Frontal cortex (tissue), 4 donors: ENCODE data around the gene CABP7. TPM values are rescaled to one million over a fixed set of nuclear protein-coding genes. Genes with fewer than 3 reads are reported as not detected.

Experiments
- DNase-seq, 2 donors: peaks; one replicate each; pipeline ENCODE4 v3.0.0; 2012; ENCODE audit warnings: low spot score in 2 of 2
- FAIRE-seq: peaks from 2 replicates; lab custom pipeline; 2012; peaks lifted over from hg19 to GRCh38; lab: Jason Lieb, UNC
- total RNA-seq: library from RNA; depleted of rRNA; stranded (reverse); fragments of >200 nt; gene quantifications from one replicate; pipeline ENCODE4 v1.2.3, GENCODE V29; 2014
- donor health status: control.
- donor health status: control.
- donor health status: control.

The CABP7 gene
- total RNA-seq = 1.6 TPM

DNA sequence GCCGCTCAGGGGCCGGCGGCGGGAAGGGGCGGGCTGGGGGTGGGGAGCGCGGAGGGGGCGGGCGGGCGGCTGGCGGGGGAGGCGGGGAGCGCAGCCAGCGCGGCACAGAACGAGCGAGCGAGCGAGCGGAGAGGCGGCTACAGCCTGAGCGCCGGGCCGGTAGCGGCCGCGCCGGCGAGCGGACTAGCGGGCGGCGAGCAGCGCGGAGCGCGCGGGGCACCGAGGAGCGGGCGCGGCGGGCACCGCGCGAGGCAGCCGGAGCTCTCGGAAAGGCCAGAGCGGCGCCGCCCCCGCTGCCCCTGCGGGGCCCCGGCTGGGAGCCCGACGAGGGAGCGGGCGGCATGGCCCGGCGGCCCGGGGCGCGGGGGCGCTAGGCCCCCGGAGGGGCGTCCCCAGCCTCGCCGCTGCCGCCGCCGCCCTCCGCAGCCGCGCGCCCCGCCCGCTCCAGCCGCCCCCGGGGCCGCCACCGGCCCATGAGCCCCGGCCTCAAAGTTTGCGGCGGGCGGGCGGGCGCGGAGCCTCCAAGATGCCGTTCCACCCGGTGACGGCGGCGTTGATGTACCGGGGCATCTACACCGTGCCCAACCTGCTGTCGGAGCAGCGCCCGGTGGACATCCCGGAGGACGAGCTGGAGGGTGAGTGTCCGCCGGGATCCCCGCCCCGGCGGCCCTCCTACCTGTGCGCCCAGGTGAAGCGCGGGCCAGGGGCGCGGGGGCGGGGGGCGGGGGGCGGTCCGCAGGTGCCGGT, at the start of gene CABP7:
Gene CABP7, plus strand, starts transcription at position 105 of the 747 bp plus-strand sequence. Its CDS starts 422 bp downstream, at position 527.
- FAIRE-seq (no peak), DNase-seq (no peak)

DNA sequence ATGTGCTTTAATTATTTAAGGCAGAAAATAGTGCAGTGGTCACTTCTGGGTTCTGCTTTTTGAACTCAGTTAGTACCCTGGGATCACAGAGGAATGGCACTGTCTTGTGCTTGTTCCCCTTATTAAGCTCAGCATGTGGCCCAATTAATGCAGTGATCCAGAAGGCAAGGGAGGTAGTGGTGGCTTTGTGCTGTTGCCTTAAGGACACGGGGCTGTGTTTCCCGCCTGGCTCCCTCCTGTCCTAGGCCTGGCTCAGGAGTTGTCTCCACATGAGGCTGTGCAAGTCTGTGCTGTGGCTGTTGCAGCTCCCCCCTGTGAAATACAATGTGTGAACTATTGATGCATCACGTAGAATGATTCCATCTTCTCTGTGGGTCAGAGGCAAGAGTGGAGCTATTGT, 49.2 kb upstream of the CABP7 start:
- FAIRE-seq (no peak), DNase-seq (no peak)

DNA sequence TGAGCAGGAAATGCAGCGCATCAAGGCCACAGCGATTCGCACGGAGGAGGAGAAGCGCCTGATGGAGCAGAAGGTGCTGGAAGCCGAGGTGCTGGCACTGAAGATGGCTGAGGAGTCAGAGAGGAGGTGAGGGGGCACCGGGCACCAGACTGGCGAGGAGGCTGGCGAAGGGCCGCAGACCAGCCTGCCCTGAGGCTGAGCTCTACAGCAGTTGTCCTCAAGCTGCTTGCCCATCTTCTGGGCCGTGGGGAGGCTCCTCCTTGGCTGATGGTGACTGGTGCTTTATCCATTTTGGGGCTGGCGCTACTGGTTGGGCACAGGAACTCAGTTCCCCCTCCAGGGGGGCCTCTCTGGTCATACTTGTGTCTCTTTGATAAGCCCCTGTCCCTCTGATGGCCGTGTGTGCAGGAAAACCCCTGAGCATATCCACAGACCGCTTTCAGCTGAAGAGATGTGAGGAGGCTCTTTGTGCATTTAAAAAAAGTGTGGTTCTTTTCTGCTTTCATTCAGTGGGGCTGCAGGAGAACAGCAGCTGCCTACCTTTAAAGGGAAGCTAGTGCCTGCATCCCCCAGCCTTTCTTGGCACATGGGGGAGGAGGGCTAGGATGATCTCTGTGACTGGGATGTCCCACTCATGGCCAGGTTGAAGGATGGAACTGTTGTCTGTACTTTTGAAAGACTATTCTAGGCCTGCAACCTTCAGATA, 46.3 kb upstream of the CABP7 start:
- DNase-seq (no peak), FAIRE-seq (no peak)

DNA sequence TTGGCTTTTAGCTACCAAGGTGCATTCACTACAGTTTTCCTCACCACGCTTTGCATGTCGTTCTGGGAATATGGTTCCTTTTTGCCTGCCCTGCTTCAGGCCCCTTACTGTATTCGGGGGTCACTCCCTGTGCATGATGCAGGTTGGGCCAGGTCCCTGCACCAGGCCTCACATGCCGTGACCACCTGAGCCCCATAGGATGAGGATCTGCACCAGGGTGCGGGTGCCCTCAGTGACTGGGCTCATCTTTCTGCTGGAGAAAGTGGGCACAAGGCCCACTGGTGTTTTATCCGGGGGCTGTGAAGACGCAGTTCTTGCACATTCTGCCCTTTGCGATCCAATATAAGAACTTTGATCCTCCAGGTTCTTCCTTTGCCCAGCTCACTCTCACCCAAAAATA, 45.7 kb upstream of the CABP7 start:
- no peak for DNase-seq
- no peak for FAIRE-seq

DNA sequence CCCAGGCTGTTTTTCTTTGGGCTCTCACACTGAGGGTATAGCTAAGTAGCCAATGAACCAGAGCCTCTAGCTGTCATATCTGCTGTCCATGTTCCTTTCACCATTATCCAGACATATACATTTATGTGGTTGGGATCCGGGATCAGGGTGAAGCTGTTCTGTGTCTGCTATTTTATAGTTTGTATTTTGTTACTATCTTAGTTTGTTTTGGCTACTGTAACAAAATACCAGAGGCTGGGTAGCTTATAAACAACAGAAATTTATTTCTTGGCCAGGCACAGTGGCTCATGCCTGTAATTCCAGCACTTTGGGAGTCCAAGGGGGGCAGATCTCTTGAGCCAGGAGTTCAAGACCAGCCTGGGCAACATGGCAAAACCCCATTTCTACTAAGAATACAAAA, 40.5 kb upstream of the CABP7 start:
- no peak for DNase-seq
- FAIRE-seq = no peak

DNA sequence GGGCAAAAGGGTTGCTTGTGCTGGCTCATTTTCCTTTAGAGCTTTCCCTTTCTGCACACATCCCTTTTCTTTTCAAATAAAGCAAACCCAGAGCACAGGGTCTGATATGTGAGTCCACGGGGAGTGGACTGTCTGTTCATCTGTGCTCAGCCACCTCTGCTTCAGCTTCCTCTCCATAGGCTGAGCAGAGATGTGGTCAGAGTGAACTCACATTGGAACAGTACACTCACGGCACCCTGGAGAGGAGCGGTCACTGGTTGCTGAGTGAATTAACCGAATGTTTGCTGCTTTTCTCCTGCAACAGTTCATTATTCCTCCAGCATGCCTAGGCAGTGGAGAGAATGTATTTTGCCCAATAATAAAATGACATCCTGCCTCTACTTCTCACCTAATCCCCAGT, 36.3 kb upstream of the CABP7 start:
- DNase-seq = no peak
- no peak for FAIRE-seq

DNA sequence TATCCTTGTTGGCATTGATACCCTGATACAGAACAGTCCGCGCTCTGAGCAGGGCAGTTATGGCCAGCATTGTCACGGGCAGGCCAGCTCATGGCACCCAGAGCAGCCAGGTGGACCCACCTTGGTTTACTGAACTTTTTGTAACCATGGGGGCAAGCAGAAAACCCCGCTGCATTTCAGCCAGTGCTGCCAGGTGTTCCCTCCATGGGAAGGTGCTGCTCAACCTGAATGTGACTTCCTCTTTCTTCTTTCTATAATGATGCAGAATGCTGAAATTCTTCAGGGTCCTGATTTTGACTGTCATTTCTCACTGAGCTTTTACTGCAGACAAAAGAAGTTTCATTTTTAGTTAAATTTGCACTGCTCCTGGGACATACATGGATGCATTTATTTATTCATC, 35.6 kb upstream of the CABP7 start:
- no peak for DNase-seq
- FAIRE-seq = no peak

DNA sequence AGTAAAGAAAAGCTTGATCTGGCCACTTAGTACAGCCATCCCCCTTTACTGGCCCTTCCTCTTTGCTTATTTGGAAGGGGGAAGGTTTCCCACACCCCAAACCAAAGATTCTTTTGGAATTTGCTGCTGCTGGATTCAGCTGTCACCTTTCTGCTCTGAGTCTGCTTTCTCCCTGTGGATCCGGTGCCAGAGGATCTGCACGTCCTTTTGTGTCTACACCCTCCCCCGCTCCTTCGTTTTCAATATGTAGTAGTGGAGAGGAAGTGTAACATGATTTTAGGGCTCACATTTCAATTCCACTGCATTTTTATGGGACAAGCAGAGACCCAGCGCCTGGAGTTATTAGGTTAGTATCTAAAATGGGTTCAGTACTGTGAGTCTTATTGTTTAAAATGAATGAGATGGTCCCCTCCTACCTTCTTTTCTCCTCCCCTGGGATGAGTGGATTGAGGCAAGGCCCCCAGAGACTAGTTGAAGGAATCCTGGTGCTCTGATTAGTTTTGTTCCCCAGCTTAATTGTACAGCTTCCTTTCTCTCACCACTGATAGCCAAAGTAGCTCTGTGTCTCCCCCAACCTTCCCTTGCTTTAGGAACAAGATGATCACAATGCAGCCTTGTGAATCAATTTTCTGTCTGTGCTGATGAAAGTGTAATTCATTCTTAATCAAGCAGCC, 30.5 kb upstream of the CABP7 start:
- FAIRE-seq = no peak
- DNase-seq = no peak

DNA sequence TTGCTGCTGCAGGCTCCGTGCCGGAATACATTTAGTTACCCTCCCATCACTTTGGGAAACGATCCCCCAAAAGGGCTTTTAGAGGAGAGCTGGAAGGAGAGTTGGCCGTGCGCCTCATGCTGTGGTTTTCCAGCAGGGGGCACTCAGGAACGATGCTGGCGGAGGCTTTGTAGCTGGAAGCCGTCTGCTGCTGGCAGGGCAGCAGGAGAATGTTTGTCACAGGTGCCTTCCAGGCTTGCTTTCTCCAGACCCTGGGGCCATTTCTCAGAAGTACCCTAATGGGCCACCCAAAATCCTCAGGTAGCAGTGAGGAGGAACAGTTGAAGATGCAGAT, 30.0 kb upstream of the CABP7 start:
- no peak for FAIRE-seq
- peak; percentile 53 to 73 for DNase-seq

DNA sequence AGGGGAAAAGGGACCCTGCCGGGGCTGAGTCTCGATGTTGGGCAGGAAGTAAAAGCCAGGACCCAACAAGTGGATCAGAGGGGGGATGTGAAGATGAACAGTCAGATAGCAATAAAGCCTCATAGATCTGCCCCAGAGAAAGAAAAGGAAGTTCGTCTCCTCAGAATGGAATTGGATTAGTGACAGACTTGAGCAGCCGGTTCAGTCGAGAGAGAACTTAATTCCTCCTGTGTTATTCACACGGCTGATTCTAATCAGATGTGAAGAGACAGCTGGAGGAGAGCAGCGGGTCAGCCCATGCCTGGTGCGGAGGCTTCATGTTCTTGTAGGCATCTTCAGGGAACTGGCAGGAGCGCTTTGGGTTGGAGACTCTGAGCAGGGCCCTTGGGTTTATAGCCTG, 29.3 kb upstream of the CABP7 start:
- FAIRE-seq = no peak

DNA sequence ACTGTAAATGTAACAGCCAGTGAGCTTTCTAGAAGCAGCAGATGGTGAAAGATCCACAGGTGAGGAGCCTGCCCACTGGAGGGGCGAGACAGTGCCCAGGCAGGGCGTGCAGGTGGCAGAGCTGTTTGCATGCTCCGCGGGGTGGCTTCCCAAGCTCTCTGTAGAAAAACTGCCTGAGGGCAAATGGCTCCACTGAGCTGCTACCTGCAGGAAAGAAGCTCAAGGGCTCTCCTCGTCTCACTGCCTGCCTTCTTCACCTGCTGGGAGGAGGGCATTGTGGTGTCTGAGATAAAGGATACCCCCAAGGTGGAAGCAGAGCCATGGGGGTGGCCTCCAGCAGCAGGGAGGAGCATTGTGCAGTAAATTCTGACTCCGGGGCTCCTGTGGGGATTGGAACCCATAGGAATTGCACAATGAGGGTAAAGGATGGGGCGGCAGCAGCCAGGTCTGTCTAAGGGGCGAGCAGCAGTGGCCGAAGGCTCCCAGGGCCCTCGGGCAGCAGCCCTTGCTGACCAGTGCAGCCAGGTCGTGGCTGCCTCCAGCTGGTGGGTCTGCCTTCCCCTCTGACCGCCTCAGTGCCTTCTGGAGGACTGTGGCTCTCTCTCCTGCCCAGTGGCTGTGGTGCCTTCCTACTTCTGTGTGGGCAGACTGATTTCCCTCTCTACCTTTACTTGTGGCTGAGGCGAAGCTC, 28.0 kb upstream of the CABP7 start:
- DNase-seq = no peak
- no peak for FAIRE-seq

More for the DNA sequence above, 29.3 kb upstream of the CABP7 start:
- DNase-seq = no peak

DNA sequence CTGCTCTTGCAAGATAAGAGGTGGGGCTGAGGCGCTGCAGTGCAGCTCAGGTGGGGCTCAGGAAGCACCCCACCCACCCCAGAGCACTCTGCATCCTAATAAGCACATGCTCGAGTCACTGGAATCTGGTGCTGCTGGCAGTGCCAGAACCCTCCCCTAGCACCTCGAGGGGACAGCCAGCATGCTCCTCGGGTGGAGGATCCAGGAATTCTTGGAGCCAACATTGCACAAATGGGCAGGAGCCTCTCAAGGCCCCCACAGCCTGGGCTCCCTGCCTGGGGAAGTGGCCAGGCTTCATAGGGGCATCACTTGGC, 27.5 kb upstream of the CABP7 start:
- FAIRE-seq = no peak
- no peak for DNase-seq

DNA sequence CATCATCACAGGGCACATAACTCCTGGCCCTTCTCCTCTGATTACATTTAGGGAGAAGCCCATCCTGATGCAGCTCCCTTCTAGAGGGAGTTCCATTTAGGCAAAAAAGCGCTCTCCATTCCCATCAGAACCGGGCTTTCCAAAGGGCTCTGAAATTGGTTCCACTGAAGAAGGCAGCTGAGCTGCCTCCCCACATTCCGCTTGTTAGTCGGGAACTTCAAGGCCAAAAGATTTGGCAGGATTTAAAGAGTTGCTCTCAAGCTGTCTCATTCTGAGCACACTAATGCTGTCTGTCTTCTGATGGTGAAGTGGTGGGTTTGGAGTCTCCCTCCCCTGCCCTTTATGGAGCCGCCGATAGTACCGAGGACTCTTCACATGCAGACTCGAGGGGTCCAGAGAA, 26.6 kb upstream of the CABP7 start:
- no peak for FAIRE-seq
- no peak for DNase-seq

DNA sequence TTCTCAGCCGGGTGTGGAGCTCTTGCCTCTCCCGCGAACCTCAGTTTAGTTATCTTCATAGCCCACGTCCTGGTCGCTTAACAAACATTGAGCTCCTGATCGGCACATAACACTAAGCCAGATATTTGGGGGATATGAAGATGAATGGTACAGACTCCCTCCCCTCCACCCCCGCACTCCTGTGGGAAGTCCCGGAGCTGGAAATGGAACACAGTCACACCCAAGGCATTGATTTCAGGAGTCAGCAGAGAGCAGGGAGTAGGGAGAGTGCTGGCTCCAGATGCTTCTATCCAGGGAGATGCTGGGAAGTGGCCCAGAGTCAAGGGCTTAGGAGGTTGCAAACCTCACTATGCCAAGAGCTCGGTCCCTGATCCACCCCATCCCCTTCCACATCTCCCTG, 26.1 kb upstream of the CABP7 start:
- no peak for FAIRE-seq
- no peak for DNase-seq

DNA sequence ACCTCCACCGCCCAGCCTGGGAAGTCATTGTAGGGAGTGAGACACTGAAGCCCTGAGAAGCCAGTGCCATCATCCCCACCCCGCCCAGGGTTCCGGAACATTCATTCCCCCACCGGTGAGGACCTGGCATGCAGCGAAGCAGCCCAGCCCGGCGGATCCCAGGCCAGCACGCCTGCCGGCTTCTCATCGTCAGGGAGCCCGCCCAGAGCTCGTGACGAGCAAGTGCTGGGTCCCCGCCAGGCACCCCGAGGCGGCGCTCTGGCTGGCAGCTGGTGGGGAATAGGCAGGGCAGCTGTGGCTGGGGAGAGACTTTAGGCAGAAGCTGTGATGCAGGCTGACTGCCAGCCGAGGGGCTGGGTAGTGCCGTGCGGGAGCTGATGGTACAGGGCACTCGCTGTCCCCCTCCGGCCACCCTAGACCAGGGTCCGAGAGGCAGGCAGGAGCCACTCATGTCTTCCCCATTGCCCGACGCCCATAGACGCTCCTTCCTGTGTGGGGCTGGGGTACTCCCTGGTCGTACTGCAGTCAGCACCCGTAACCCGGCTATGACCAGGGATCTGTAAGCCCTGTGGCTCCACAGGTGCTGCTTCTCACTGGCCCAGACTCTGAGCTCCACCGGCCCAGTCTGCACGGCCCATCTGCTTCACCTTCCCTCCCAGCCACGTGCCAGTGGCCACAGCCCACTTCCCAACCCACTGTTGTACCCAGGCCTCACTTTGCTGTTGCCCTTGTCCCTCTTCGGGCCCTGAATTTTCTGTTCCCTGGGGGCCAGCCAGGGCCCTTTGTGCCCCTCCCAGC, 24.5 kb upstream of the CABP7 start:
- DNase-seq = peak in 1 of 2 donors; percentile 47
- FAIRE-seq = no peak

DNA sequence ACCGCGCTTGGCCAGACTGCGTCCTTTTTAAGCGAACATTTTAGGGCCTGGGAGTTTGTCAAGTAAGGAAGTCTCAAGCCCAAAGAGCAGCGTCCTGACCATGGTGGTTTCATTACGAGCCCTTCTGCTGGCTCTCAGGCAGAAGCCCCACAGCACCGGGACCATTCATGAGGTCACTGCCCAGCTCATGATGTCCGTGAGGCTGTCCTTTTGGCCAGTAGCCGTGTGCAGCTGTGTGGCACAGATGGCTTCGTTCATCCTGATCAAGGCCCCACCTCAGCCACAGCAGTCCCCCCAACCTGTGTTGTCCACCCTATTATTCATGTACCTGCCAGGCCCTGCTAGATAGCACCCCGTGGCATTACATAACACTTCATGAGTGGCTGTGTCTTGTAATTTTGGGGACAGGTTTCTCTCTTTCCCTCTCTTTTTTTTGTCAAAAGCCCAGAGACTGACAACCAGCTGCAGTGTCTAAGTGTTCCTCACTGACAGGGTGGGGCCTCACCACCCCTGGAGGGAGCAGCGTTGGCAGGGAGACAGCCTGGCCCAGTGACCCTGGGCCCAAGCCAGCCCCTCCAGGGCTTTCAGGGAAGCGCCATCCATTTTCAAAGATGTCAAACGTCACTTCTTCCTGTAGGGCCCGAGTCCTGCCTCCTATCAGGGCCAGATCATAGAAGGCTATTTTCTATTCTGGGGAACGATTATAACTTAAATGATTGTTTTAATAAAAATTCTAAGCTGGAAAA, 21.8 kb upstream of the CABP7 start:
- DNase-seq (no peak), FAIRE-seq (no peak)

DNA sequence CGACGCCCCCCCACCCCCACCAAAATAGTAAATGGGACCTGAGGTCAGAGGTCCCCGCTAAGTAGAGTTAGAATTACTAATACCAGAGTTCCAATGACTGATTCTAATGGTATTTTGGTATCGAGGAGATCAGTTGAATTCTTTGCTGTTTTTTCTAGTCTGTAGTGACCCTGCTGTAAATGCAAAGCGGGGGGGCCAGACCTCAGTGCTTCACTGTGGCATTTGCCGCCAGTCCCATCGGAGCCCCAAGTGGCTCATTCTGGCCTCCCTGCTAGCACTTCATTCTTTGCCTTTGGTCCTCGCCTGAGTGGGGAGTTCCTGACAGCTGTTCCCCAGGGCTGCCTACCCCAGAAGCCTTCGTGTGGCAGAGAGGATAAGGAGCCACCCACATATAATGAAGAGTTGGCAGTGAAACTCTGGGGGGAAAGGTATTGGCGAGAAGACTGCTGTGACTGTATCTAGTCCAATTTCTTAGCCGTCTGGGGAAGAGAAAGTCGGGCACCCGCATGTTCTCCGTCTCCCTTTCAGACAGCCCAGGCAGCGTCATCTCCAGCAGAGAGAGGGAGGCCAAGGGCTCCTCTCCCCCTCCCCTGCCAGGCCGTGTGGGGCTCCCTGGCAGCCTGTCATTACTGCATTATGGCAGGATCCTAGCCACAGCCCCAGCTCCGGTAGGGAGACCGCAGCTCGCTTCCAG, 19.4 kb upstream of the CABP7 start:
- peak in 1 of 2 donors; percentile 41 for DNase-seq
- no peak for FAIRE-seq

DNA sequence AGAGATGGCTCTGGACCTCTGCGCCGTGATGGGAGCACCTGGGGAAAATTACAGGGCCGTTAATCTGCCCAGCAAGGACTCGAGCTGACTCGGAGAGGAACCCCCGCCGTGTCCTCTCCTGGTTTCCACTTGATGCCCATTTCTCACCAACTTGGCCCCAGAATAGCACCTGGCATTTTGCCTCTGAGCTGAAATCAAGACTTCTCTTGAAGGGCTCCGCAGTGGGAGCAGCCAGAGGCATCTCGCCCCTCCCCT, 19.0 kb upstream of the CABP7 start:
- DNase-seq (no peak), FAIRE-seq (no peak)
